Left lung (tissue), 14 donors: ENCODE data around the gene FPR1. TPM values are rescaled to one million over a fixed set of nuclear protein-coding genes. Genes with fewer than 3 reads are reported as not detected.

ENCODE experiments used
- ATAC-seq: fragments of 200-7000 bp; cut with Tn5 transposase; one replicate; pipeline ENCODE4 v1.9.1; 2020; ENCODE audit warnings: moderate library complexity
- DNase-seq, 4 donors: peaks; one replicate each; pipeline ENCODE4 v3.0.0-alpha.2; 2013 to 2020
- H3K27ac ChIP-seq, 2 donors: fragments of 200-600 bp; sonication (generic) in 1 of 2; one replicate each; pipeline versions ENCODE4 v1.5.0 to v1.8.0; 2020 to 2021
- H3K27me3 ChIP-seq, 2 donors: fragments of 200-600 bp; sonication (generic) in 1 of 2; one replicate each; pipeline versions ENCODE4 v1.5.0 to v1.8.0; 2020 to 2021
- H3K36me3 ChIP-seq, 2 donors: fragments of 200-600 bp; sonication (generic) in 1 of 2; one replicate each; pipeline versions ENCODE4 v1.5.0 to v1.8.0; 2020 to 2021
- H3K4me1 ChIP-seq, 2 donors: fragments of 200-600 bp; one replicate each; pipeline ENCODE4 v1.8.0; 2021
- H3K4me3 ChIP-seq, 2 donors: fragments of 200-600 bp; sonication (generic) in 1 of 2; one replicate each; pipeline versions ENCODE4 v1.5.0 to v1.8.0; 2020 to 2021; ENCODE audit warnings: mild to moderate bottlenecking in 1 of 2
- H3K9me3 ChIP-seq, 2 donors: fragments of 200-600 bp; sonication (generic) in 1 of 2; one replicate each; pipeline versions ENCODE4 v1.5.0 to v1.8.0; 2020 to 2021
- CTCF ChIP-seq, 2 donors: fragments of 200-600 bp; sonication (generic) in 1 of 2; IDR thresholded peaks; one replicate each; pipeline versions ENCODE4 v1.5.0 to v1.8.0; 2021; ENCODE audit warnings: antibody characterized with exemption in 2 of 2
- intact Hi-C, 2 donors: fragments of 100-400 bp; cut with DNase I; formaldehyde crosslinking; loops; one replicate each; pipeline versions ENCODE4 v1.11.2 to v1.14.2; 2022
- long read RNA-seq, 12 donors: library from polyadenylated mRNA in 2 of 12; unstranded in 2 of 12; transcript quantifications; one replicate each; pipeline ENCODE4 v2.0.0 and lab custom pipeline, GENCODE V29; 2019 to 2026
- polyA plus RNA-seq, 6 donors: library from polyadenylated mRNA; unstranded; fragments of 120-200 nt; gene quantifications; one replicate each; pipeline ENCODE4 v1.2.1, GENCODE V29; 2013; ENCODE audit not compliant: insufficient read length in 6 of 6
- total RNA-seq, 2 donors: library from RNA; stranded (reverse); fragmentation: NEBNext Ultra II Directional; extraction: Animal tissue kit (Norgen Biotek cat#: 25700); gene quantifications; one replicate each; pipeline ENCODE4 v1.2.1, GENCODE V29; 2021
- donor health status: DM: no; HTN: yes; CAD: no.
- donor health status: DM: no; HTN: no; CAD: no.

The FPR1 gene
- total RNA-seq (100 to 1,000 TPM in 1 of 2 donors, 10 to 100 TPM in 1; 20.0 to 193 TPM), polyA plus RNA-seq (1 to 10 TPM; 1.6 to 3.8 (median 2.2) TPM)
- long read RNA-seq, donor 1, partial matches to known transcripts = 0 of 2 reads
- long read RNA-seq, donor 1, other reads (novel, unspliced or antisense) = 0 of 2 reads
- long read RNA-seq, donor 2 = 0 reads
- long read RNA-seq, donor 3, partial matches to known transcripts = 0 of 4 reads
- long read RNA-seq, donor 3, other reads (novel, unspliced or antisense) = 0 of 4 reads
- long read RNA-seq, donor 4, transcript FPR1-201 (2 exons, 1,930 nt) = major isoform, 15 of 17 reads
- long read RNA-seq, donor 4, partial matches to known transcripts = 0 of 17 reads
- long read RNA-seq, donor 4, other reads (novel, unspliced or antisense) = 2 of 17 reads
- long read RNA-seq, donor 5, partial matches to known transcripts = 0 of 1 reads
- long read RNA-seq, donor 5, other reads (novel, unspliced or antisense) = 0 of 1 reads
- long read RNA-seq, donor 6, partial matches to known transcripts = 0 of 1 reads
- long read RNA-seq, donor 6, other reads (novel, unspliced or antisense) = 0 of 1 reads
- long read RNA-seq, donor 7, partial matches to known transcripts = 0 of 1 reads
- long read RNA-seq, donor 7, other reads (novel, unspliced or antisense) = 0 of 1 reads
- long read RNA-seq, donor 8, partial matches to known transcripts = 0 of 1 reads
- long read RNA-seq, donor 8, other reads (novel, unspliced or antisense) = 0 of 1 reads
- long read RNA-seq, donor 9 = 0 reads
- long read RNA-seq, donor 10, transcript FPR1-201 (2 exons, 1,930 nt) = major isoform, 120 of 158 reads
- long read RNA-seq, donor 10, transcript FPR1-203 (3 exons, 1,965 nt) = minor isoform, 18 of 158 reads
- long read RNA-seq, donor 10, partial matches to known transcripts = 0 of 158 reads
- long read RNA-seq, donor 10, other reads (novel, unspliced or antisense) = 20 of 158 reads
- long read RNA-seq, donor 11 = 0 reads
- long read RNA-seq, donor 12, partial matches to known transcripts = 0 of 1 reads
- long read RNA-seq, donor 12, other reads (novel, unspliced or antisense) = 0 of 1 reads

- intact Hi-C loops = no loop called here
- TF ChIP-seq CTCF (IDR thresholded peaks at IDR 0.05) = no peak
- Histone ChIP-seq H3K4me3 (peak within 1 kb of the TSS in 1 of 2 donors; percentile 56), H3K36me3 (peaks cover 0 to 17% of the 10 kb centered on the region in 2 donors), H3K27ac (peak within 1 kb of the TSS; percentile 51 to 92), H3K9me3 (no peaks in the 10 kb centered on the region), H3K4me1 (peaks cover 0 to 48% of the 10 kb centered on the region in 2 donors), H3K27me3 (no peaks in the 10 kb centered on the region)
- DNase-seq = no peak
- ATAC-seq = peak; percentile 85
These were observed at the start of gene FPR1 for GRCh38 chr19:51751655-51752054. TSS of gene FPR1 (minus strand) at chr19:51751878. CDS start at chr19:51746994, 4,884 bp downstream.

GRCh38 chr19:51800473-51801244 is 49.0 kb upstream of the FPR1 start:
- H3K4me1 ChIP-seq = peaks cover 14 to 43% of the 10 kb centered on the region in 2 donors
- H3K27me3 ChIP-seq = no peaks in the 10 kb centered on the region
- intact Hi-C loops = no loop called here
- H3K9me3 ChIP-seq = peaks cover 0 to 1% of the 10 kb centered on the region in 2 donors
- H3K4me3 ChIP-seq = no peak overlapping the region
- DNase-seq (peak in 3 of 4 donors; percentile 64 to 83 (median 73)), ATAC-seq (peak; percentile 5)
- peak overlapping the region; percentile 84 to 87 for H3K27ac ChIP-seq
- H3K36me3 ChIP-seq = no peaks in the 10 kb centered on the region
- TF ChIP-seq CTCF (IDR thresholded peaks at IDR 0.05) = no peak

- intact Hi-C loops = no loop called here
- Histone ChIP-seq H3K4me3 (no peak overlapping the region), H3K36me3 (no peaks in the 10 kb centered on the region), H3K27ac (peak overlapping the region; percentile 84 to 87), H3K27me3 (no peaks in the 10 kb centered on the region), H3K4me1 (peaks cover 14 to 43% of the 10 kb centered on the region in 2 donors), H3K9me3 (peaks cover 0 to 1% of the 10 kb centered on the region in 2 donors)
- no peak for TF ChIP-seq CTCF (IDR thresholded peaks at IDR 0.05)
- peak; percentile 17 for ATAC-seq
- DNase-seq = no peak
These were observed 48.2 kb upstream of the FPR1 start for GRCh38 chr19:51799774-51800472.

GRCh38 chr19:51799034-51799773 is 47.5 kb upstream of the FPR1 start:
- peak overlapping the region; percentile 84 to 87 for H3K27ac ChIP-seq
- ATAC-seq (peak; percentile 88), DNase-seq (peak in 3 of 4 donors; percentile 73 to 91 (median 89))
- intact Hi-C loops = no loop called here
- no peak overlapping the region for H3K4me3 ChIP-seq
- no peaks in the 10 kb centered on the region for H3K27me3 ChIP-seq
- TF ChIP-seq CTCF (IDR thresholded peaks at IDR 0.05) = peak in 1 of 2 donors; percentile 10
- H3K9me3 ChIP-seq = peaks cover 0 to 1% of the 10 kb centered on the region in 2 donors
- H3K4me1 ChIP-seq = peaks cover 14 to 39% of the 10 kb centered on the region in 2 donors
- no peaks in the 10 kb centered on the region for H3K36me3 ChIP-seq
